ENCODE data around the gene PCDHA6.
"Not testable (repeated sequence)": the region's sequence is repeated elsewhere in the genome, so short reads cannot be mapped to it uniquely, and the experiment has no call there.

Gene PCDHA6

GRCh38 chr5:140857987-140858240 lies 30.2 kb downstream of the PCDHA6 start:
- no peak for DNase-seq

- DNase-seq, result no peak
Observed at GRCh38 chr5:140862441-140863295, 34.9 kb downstream of the PCDHA6 start.

GRCh38 chr5:140868721-140869554 lies 41.2 kb downstream of the PCDHA6 start, which contains the start of gene PCDHA11:
TSS of gene PCDHA11 (plus strand) at chr5:140868957. CDS start at chr5:140869104, 147 bp downstream.
- DNase-seq, result no peak

- DNase-seq, result no peak
Observed at GRCh38 chr5:140869555-140869886, 41.8 kb downstream of the PCDHA6 start.

- no peak for DNase-seq
Observed at GRCh38 chr5:140870221-140871201, 42.8 kb downstream of the PCDHA6 start.

- no peak for DNase-seq
Observed at GRCh38 chr5:140875085-140876065, 47.6 kb downstream of the PCDHA6 start, which contains the start of gene PCDHA12. TSS of gene PCDHA12 (plus strand) at chr5:140875308. CDS start at chr5:140875473, 165 bp downstream.

- DNase-seq, result not testable (repeated sequence)
Observed at GRCh38 chr5:140876541-140877261, 48.9 kb downstream of the PCDHA6 start.

- no peak for DNase-seq
Observed at GRCh38 chr5:140877262-140877581, 49.5 kb downstream of the PCDHA6 start.
